Endodermal cell (in vitro differentiated cells): ENCODE results near the gene KCNA5. TPM values are rescaled to one million over a fixed set of nuclear protein-coding genes. Genes with fewer than 3 reads are reported as not detected.

Experiments
- DNase-seq: peaks from one replicate; pipeline ENCODE4 v3.0.0-alpha.2; 2017
- H3K27ac ChIP-seq: 2 replicates; pipeline ENCODE4 v1.5.1; 2013; ENCODE audit warnings: mild to moderate bottlenecking, low read depth, low read length, moderate library complexity
- H3K27me3 ChIP-seq: 2 replicates; pipeline ENCODE4 v1.6.1; 2013; ENCODE audit warnings: mild to moderate bottlenecking, low read length, moderate library complexity; ENCODE audit not compliant: insufficient read depth, control insufficient read depth, poor library complexity, severe bottlenecking
- H3K36me3 ChIP-seq: 2 replicates; pipeline ENCODE4 v1.7.0; 2013; ENCODE audit warnings: mild to moderate bottlenecking, low read length, moderate library complexity; ENCODE audit not compliant: control insufficient read depth, insufficient read depth
- H3K4me1 ChIP-seq: one replicate; pipeline ENCODE4 v1.7.0; 2013; ENCODE audit warnings: low read length; ENCODE audit not compliant: control insufficient read depth, insufficient read depth
- H3K4me3 ChIP-seq: 2 replicates; pipeline ENCODE4 v1.5.1; 2013; ENCODE audit warnings: mild to moderate bottlenecking, low read length, moderate library complexity
- H3K9ac ChIP-seq: 2 replicates; pipeline ENCODE4 v1.6.1; 2013; ENCODE audit warnings: mild to moderate bottlenecking, low read length, moderate library complexity; ENCODE audit not compliant: poor library complexity, severe bottlenecking; ENCODE audit errors: extremely low read depth
- H3K9me3 ChIP-seq: 2 replicates; pipeline ENCODE4 v1.6.1; 2013; ENCODE audit warnings: mild to moderate bottlenecking, low read length, moderate library complexity; ENCODE audit not compliant: control insufficient read depth
- H3K27ac Mint-ChIP-seq: 2 replicates; pipeline ENCODE4 v1.8.0; 2020; ENCODE audit warnings: mixed read lengths
- H3K27me3 Mint-ChIP-seq: 2 replicates; pipeline ENCODE4 v1.8.0; 2021; ENCODE audit warnings: mild to moderate bottlenecking, mixed read lengths; ENCODE audit not compliant: insufficient read depth
- H3K36me3 Mint-ChIP-seq: 2 replicates; pipeline ENCODE4 v1.8.0; 2020; ENCODE audit warnings: low read depth, mixed read lengths
- H3K4me1 Mint-ChIP-seq: 2 replicates; pipeline ENCODE4 v1.8.0; 2020; ENCODE audit warnings: mixed read lengths
- H3K4me3 Mint-ChIP-seq: 2 replicates; pipeline ENCODE4 v1.8.0; 2020; ENCODE audit warnings: mild to moderate bottlenecking, moderate library complexity, mixed read lengths
- H3K9me3 Mint-ChIP-seq: 2 replicates; pipeline ENCODE4 v1.8.0; 2020; ENCODE audit warnings: mild to moderate bottlenecking, mixed read lengths
- CTCF ChIP-seq: fragments of 200-600 bp; sonication (generic); conservative IDR thresholded peaks from 2 replicates; pipeline ENCODE4 v1.5.0; 2021; ENCODE audit warnings: antibody characterized with exemption, mild to moderate bottlenecking
- WGBS, 2 experiments: methylation state at CpG; one replicate each; pipeline versions ENCODE4 v1.1.5 to v1.1.7; 2013; ENCODE audit warnings: missing lambda C conversion rate in 2 of 2, mixed read lengths in 1 of 2; ENCODE audit not compliant: insufficient coverage in 1 of 2, insufficient read length in 1 of 2; 5-methylcytosine and 5-hydroxymethylcytosine counted together
- total RNA-seq, 2 donors: library from RNA; stranded (reverse); fragmentation: NEBNext Ultra II Directional in 1 of 2; extraction: Animal tissue kit (Norgen Biotek cat#: 25700) in 1 of 2; gene quantifications; 2 replicates in 1 of 2; 3 replicates in 1 of 2; pipeline ENCODE4 v1.2.1, GENCODE V29; 2021

The KCNA5 gene
- total RNA-seq, 2 donors from 2014 or later, result not detected

- Mint-ChIP-seq H3K9me3 (peaks cover 3% of the 10 kb centered on the region), H3K27me3 (peaks cover 19% of the 10 kb centered on the region), H3K36me3 (no peaks in the 10 kb centered on the region), H3K27ac (no peak overlapping the region), H3K4me1 (peaks cover 13% of the 10 kb centered on the region), H3K4me3 (no peak overlapping the region)
- WGBS, 2 experiments, result 93 to 94% methylated on average over 9 to 11 of the region's 11 CpGs
- H3K4me1 ChIP-seq, result peaks cover 5% of the 10 kb centered on the region
- H3K9me3 ChIP-seq, result no peaks in the 10 kb centered on the region
- TF ChIP-seq CTCF, result no peak
- DNase-seq, result no peak
- no peak overlapping the region for H3K9ac ChIP-seq
- no peaks in the 10 kb centered on the region for H3K27me3 ChIP-seq
- no peak overlapping the region for H3K4me3 ChIP-seq
- H3K36me3 ChIP-seq, result no peaks in the 10 kb centered on the region
- H3K27ac ChIP-seq, result no peak overlapping the region
These were observed 10.9 kb upstream of the KCNA5 start for GRCh38 chr12:5032821-5033220.

DNA sequence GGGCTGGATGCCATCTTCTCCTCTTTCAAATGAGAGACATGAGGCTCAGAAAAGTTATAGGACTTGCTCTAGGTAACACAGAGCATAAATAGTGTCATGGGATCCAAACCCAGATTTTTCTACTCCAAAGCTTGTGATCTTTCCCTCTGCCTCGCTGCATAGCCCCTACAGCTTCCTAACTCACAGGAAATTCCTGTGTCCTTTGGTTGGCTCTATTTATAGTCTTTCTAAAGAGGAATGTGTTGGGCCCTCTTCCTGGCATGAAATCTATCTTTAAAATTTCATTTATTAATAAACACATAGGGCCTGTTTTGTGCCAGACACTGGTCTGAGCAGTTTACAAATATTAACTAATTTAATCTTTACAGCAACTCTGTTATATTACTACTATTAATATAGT, 9.8 kb upstream of the KCNA5 start:
- no peak overlapping the region for H3K4me3 Mint-ChIP-seq
- DNase-seq, result no peak
- peaks cover 15% of the 10 kb centered on the region for H3K4me1 Mint-ChIP-seq
- H3K36me3 Mint-ChIP-seq, result no peaks in the 10 kb centered on the region
- Histone ChIP-seq H3K4me1 (peaks cover 5% of the 10 kb centered on the region), H3K4me3 (no peak overlapping the region), H3K27me3 (peaks cover 2% of the 10 kb centered on the region), H3K9ac (no peak overlapping the region), H3K36me3 (no peaks in the 10 kb centered on the region), H3K27ac (no peak overlapping the region), H3K9me3 (no peaks in the 10 kb centered on the region)
- 80 to 100% methylated on average over 1 of the region's 1 CpG for WGBS, 2 experiments
- TF ChIP-seq CTCF, result no peak
- no peak overlapping the region for H3K27ac Mint-ChIP-seq
- H3K27me3 Mint-ChIP-seq, result peaks cover 24% of the 10 kb centered on the region
- H3K9me3 Mint-ChIP-seq, result peaks cover 3% of the 10 kb centered on the region

GRCh38 chr12:5034603-5035002, 9.1 kb upstream of the KCNA5 start:
- 79 to 87% methylated on average over 2 to 5 of the region's 5 CpGs for WGBS, 2 experiments
- H3K27ac Mint-ChIP-seq, result no peak overlapping the region
- TF ChIP-seq CTCF, result no peak
- H3K27ac ChIP-seq, result no peak overlapping the region
- no peaks in the 10 kb centered on the region for H3K9me3 ChIP-seq
- peaks cover 5% of the 10 kb centered on the region for H3K4me1 ChIP-seq
- H3K36me3 ChIP-seq, result no peaks in the 10 kb centered on the region
- no peaks in the 10 kb centered on the region for H3K36me3 Mint-ChIP-seq
- DNase-seq, result no peak
- H3K9me3 Mint-ChIP-seq, result peaks cover 3% of the 10 kb centered on the region
- H3K27me3 Mint-ChIP-seq, result peaks cover 29% of the 10 kb centered on the region
- H3K27me3 ChIP-seq, result peaks cover 9% of the 10 kb centered on the region
- no peak overlapping the region for H3K4me3 ChIP-seq
- no peak overlapping the region for H3K9ac ChIP-seq
- peaks cover 17% of the 10 kb centered on the region for H3K4me1 Mint-ChIP-seq
- H3K4me3 Mint-ChIP-seq, result no peak overlapping the region
